HG02571 (cell line): ENCODE measurements around the gene KLF17.

Experiments used
- ATAC-seq: cut with Tn5 transposase; IDR thresholded peaks from one replicate; pipeline ENCODE4 v1.9.1; 2021; ENCODE audit warnings: mild to moderate bottlenecking, moderate library complexity; ENCODE audit not compliant: unreplicated experiment

The KLF17 gene

GRCh38 chr1:44118682-44119081 is at the start of gene KLF17:
TSS of gene KLF17 (plus strand) at chr1:44118821. CDS start at chr1:44118908, 87 bp downstream.
- no peak for ATAC-seq

GRCh38 chr1:44071461-44071860 is 47.2 kb upstream of the KLF17 start:
- ATAC-seq = no peak

GRCh38 chr1:44072204-44072603 is 46.4 kb upstream of the KLF17 start:
- ATAC-seq = no peak

GRCh38 chr1:44072821-44073220 is 45.8 kb upstream of the KLF17 start:
- no peak for ATAC-seq

- no peak for ATAC-seq
Measured at GRCh38 chr1:44073528-44073927, 45.1 kb upstream of the KLF17 start.

- no peak for ATAC-seq
Measured at GRCh38 chr1:44074415-44074814, 44.2 kb upstream of the KLF17 start.

GRCh38 chr1:44076066-44076465 is 42.6 kb upstream of the KLF17 start:
- ATAC-seq = no peak

- ATAC-seq = no peak
Measured at GRCh38 chr1:44077421-44077820, 41.2 kb upstream of the KLF17 start.

GRCh38 chr1:44078104-44078503 is 40.5 kb upstream of the KLF17 start:
- no peak for ATAC-seq

GRCh38 chr1:44079566-44079965 is 39.1 kb upstream of the KLF17 start:
- no peak for ATAC-seq

GRCh38 chr1:44084998-44085675 is 33.5 kb upstream of the KLF17 start:
- no peak for ATAC-seq

GRCh38 chr1:44086692-44087474 is 31.7 kb upstream of the KLF17 start:
- ATAC-seq = no peak

- no peak for ATAC-seq
Measured at GRCh38 chr1:44089371-44090048, 29.1 kb upstream of the KLF17 start.

- ATAC-seq = no peak
Measured at GRCh38 chr1:44090429-44091252, 28.0 kb upstream of the KLF17 start.

GRCh38 chr1:44094047-44094446 is 24.6 kb upstream of the KLF17 start:
- ATAC-seq = no peak

GRCh38 chr1:44100183-44100868 is 18.3 kb upstream of the KLF17 start:
- no peak for ATAC-seq

GRCh38 chr1:44101328-44101727 is 17.3 kb upstream of the KLF17 start:
- no peak for ATAC-seq

- no peak for ATAC-seq
Measured at GRCh38 chr1:44103270-44104131, 15.1 kb upstream of the KLF17 start.

GRCh38 chr1:44105810-44106209 is 12.8 kb upstream of the KLF17 start:
- no peak for ATAC-seq
